GM12878 (cell line): ENCODE measurements around the gene SORCS2. TPM values are rescaled to one million over a fixed set of nuclear protein-coding genes. Genes with fewer than 3 reads are reported as not detected.

Source experiments
- ATAC-seq: fragments of 200-7000 bp; cut with Tn5 transposase; 3 replicates; pipeline ENCODE4 v1.9.1; 2020; ENCODE audit warnings: mild to moderate bottlenecking, moderate library complexity
- BruUV-seq: library from RNA; stranded (reverse); fragments of 400-500 nt; replicated peaks from 2 replicates; lab custom pipeline; 2021; lab: Mats Ljungman, UMichigan
- CTCF ChIA-PET: fragments of 300-600 bp; sonication (Branson Sonifier 250); formaldehyde crosslinking; extraction: SDS; loops from one replicate; lab custom pipeline; 2021; ENCODE audit warnings: inconsistent platforms; lab: Yijun Ruan, JAX
- POLR2A ChIA-PET: fragments of 350-600 bp; formaldehyde crosslinking; extraction: SDS; loops from one replicate; lab custom pipeline; 2021; ENCODE audit warnings: inconsistent platforms; lab: Charles Lee
- RAD21 ChIA-PET: fragments of 300-600 bp; sonication (Branson Sonifier 250); formaldehyde crosslinking; loops from one replicate; lab custom pipeline; 2023; ENCODE audit warnings: antibody characterized with exemption; ENCODE audit not compliant: unreplicated experiment; lab: Charles Lee
- SMC1A ChIA-PET: fragments of 300-600 bp; sonication (Branson Sonifier 250); formaldehyde crosslinking; loops from one replicate; lab custom pipeline; 2023; ENCODE audit not compliant: unreplicated experiment, uncharacterized antibody; lab: Charles Lee
- DNase-seq: peaks from one replicate; pipeline ENCODE4 v3.0.0-alpha.2; 2011; ENCODE audit warnings: low read depth, low spot score
- FAIRE-seq: peaks from 3 replicates; lab custom pipeline; 2011; peaks lifted over from hg19 to GRCh38; lab: Jason Lieb, UNC
- H2AFZ ChIP-seq: 2 replicates; pipeline ENCODE4 v1.6.0; 2011; ENCODE audit warnings: low read depth, low read length, control low read depth; ENCODE audit not compliant: control insufficient read depth
- H3K27ac ChIP-seq: 2 replicates; pipeline ENCODE4 v1.5.1; 2011; ENCODE audit warnings: control low read depth; ENCODE audit not compliant: control insufficient read depth, insufficient read depth
- H3K27me3 ChIP-seq, 2 experiments: replicated peaks in 1 of 2; 2 replicates each; pipeline versions ENCODE4 v1.6.0 to v1.6.1; 2011; ENCODE audit warnings: low read length in 1 of 2; ENCODE audit not compliant: control insufficient read depth in 2 of 2, insufficient read depth in 2 of 2
- H3K36me3 ChIP-seq, 2 experiments: 2 replicates each; pipeline ENCODE4 v1.5.1; 2011; ENCODE audit warnings: low read length in 1 of 2; ENCODE audit not compliant: control insufficient read depth in 2 of 2, insufficient read depth in 2 of 2
- H3K4me1 ChIP-seq: 2 replicates; pipeline ENCODE4 v1.6.1; 2011; ENCODE audit warnings: mild to moderate bottlenecking, low read length, moderate library complexity, mixed read lengths; ENCODE audit not compliant: control insufficient read depth, insufficient read depth
- H3K4me2 ChIP-seq: 2 replicates; pipeline ENCODE4 v1.6.0; 2011; ENCODE audit warnings: control low read depth; ENCODE audit not compliant: control insufficient read depth, insufficient read depth
- H3K4me3 ChIP-seq: fragments of 200-600 bp; sonication (generic); 2 replicates; pipeline ENCODE4 v1.5.1; 2016
- H3K79me2 ChIP-seq: 2 replicates; pipeline ENCODE4 v1.6.0; 2011; ENCODE audit warnings: low read length; ENCODE audit not compliant: control insufficient read depth, insufficient read depth
- H3K9ac ChIP-seq: 2 replicates; pipeline ENCODE4 v1.8.0; 2011; ENCODE audit warnings: low read length, control low read depth, mixed read lengths; ENCODE audit not compliant: control insufficient read depth, insufficient read depth
- H3K9me3 ChIP-seq: replicated peaks from 3 replicates; pipeline ENCODE4 v1.5.1; 2011; ENCODE audit warnings: mild to moderate bottlenecking, low read length; ENCODE audit not compliant: control insufficient read depth, insufficient read depth
- H4K20me1 ChIP-seq: 2 replicates; pipeline ENCODE4 v1.6.0; 2011; ENCODE audit not compliant: control insufficient read depth, insufficient read depth
- BMI1 ChIP-seq: fragments of 450-650 bp; IDR thresholded peaks from 2 replicates; pipeline ENCODE4 v1.6.1; 2016; ENCODE audit warnings: mild to moderate bottlenecking, moderate library complexity, borderline replicate concordance
- GABPA ChIP-seq: IDR thresholded peaks from 2 replicates; pipeline ENCODE4 v1.6.1; 2014; ENCODE audit warnings: antibody characterized with exemption, low read depth, mild to moderate bottlenecking, inconsistent platforms
- JUND ChIP-seq: IDR thresholded peaks from 2 replicates; pipeline ENCODE4 v1.6.1; 2012; ENCODE audit warnings: low read depth, mild to moderate bottlenecking, low read length, improper control_type of control experiment, moderate library complexity
- LARP7 ChIP-seq: fragments of 450-650 bp; IDR thresholded peaks from 2 replicates; pipeline ENCODE4 v1.6.1; 2017; ENCODE audit warnings: mild to moderate bottlenecking
- NRF1 ChIP-seq: conservative IDR thresholded peaks from 2 replicates; pipeline ENCODE4 v1.6.1; 2011; ENCODE audit warnings: mild to moderate bottlenecking, low read depth, low read length, improper control_type of control experiment
- WGBS: methylation state at CpG from one replicate; pipeline ENCODE4 v1.1.6; 2016; ENCODE audit warnings: low lambda C conversion rate; ENCODE audit not compliant: insufficient replicate concordance, insufficient coverage; ENCODE audit errors: missing lambda C conversion rate; 5-methylcytosine and 5-hydroxymethylcytosine counted together
- in situ Hi-C: fragments of 300-500 bp; cut with MboI; formaldehyde crosslinking; loops from 9 replicates; pipeline ENCODE4 v1.14.3; 2018; ENCODE audit warnings: mixed read lengths
- intact Hi-C: fragments of 100-400 bp; cut with micrococcal nuclease; formaldehyde crosslinking; loops from one replicate; pipeline ENCODE4 v1.14.2; 2022; ENCODE audit not compliant: unreplicated experiment
- polyA plus RNA-seq, 11 experiments: library from polyadenylated mRNA; depleted of rRNA in 4 of 11; unstranded in 6 of 11; stranded (reverse) in 5 of 11; fragments of >200 nt; fragmentation: Nextera tagmentation in 4 of 11; fragmentation: Illumina TruSeq in 1 of 11; extraction: Ambion mirVana in 4 of 11; extraction: Trizol in 1 of 11; gene quantifications; 1 replicate in 1 of 11; 2 replicates in 10 of 11; pipeline versions ENCODE4 v1.2.1 to v1.2.3, GENCODE V29; 2011 to 2016; ENCODE audit warnings: inconsistent platforms in 2 of 11, missing spikeins in 2 of 11, low read depth in 1 of 11
- total RNA-seq, 4 experiments: library from RNA; depleted of rRNA in 3 of 4; stranded (reverse); fragments of >200 nt in 3 of 4; fragmentation: Illumina TruSeq in 1 of 4; extraction: Trizol in 1 of 4; gene quantifications; 2 replicates each; pipeline versions ENCODE4 v1.2.1 to v1.2.3, GENCODE V29; 2013 to 2021
- TF ChIP-seq, protein P1 (sequence below): fragments of 450-650 bp; IDR thresholded peaks from 2 replicates; pipeline ENCODE4 v1.6.1; 2017; ENCODE audit warnings: antibody characterized with exemption, mild to moderate bottlenecking, moderate library complexity

The SORCS2 gene
- total and polyA plus RNA-seq, 10 of the 15 experiments (the other 5 are each of a cell fraction or from before 2014, with no cell fraction given): 0.01 to 0.15 (median 0.05) TPM; not detected in 5

DNA sequence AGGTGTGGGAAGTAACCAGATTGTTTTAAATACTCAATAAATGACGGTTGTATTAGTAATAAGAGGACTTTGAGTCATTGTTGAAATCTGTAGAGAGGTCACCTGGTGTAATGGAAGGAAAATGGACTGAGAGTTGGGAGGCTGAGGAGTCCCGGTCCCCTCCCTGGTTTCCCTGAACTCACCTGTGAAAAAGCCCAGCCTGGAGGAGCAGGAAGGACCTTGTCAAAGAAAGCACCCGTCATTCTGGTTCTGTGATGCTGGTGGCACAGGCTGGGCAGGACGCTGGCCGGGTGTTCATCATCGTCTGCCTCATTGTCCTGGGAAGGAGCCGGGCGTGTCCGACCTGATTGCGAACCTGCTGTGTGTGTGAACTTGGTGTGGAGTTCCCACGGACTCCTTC lies 70.8 kb downstream of the SORCS2 start:
- Histone ChIP-seq H3K27ac (no peak overlapping the region), H3K36me3 (no peaks in the 10 kb centered on the region), H4K20me1 (no peaks in the 10 kb centered on the region), H3K4me2 (no peak overlapping the region), H3K4me1 (no peaks in the 10 kb centered on the region), H3K79me2 (no peaks in the 10 kb centered on the region), H2AFZ (no peak overlapping the region), H3K9ac (no peak overlapping the region), H3K27me3 (peaks cover 0 to 12% of the 10 kb centered on the region in 2 experiments; a peak in 2 of 4 replicates), H3K4me3 (no peak overlapping the region), H3K9me3 (peaks cover 9% of the 10 kb centered on the region; the same call in 1 of the 3 replicates)
- DNase-seq: no peak
- no peak for FAIRE-seq
- SMC1A ChIA-PET: no interaction called here
- no peak for ATAC-seq
- CTCF ChIA-PET: no interaction called here
- in situ Hi-C loops: no loop called here
- 14% methylated on average over 11 of the region's 11 CpGs for WGBS
- intact Hi-C loops: no loop called here
- POLR2A ChIA-PET: no interaction called here
- TF ChIP-seq BMI1: no peak
- TF ChIP-seq NRF1: no peak
- TF ChIP-seq LARP7: no peak
- TF ChIP-seq GABPA: no peak
- TF ChIP-seq, protein P1, sequence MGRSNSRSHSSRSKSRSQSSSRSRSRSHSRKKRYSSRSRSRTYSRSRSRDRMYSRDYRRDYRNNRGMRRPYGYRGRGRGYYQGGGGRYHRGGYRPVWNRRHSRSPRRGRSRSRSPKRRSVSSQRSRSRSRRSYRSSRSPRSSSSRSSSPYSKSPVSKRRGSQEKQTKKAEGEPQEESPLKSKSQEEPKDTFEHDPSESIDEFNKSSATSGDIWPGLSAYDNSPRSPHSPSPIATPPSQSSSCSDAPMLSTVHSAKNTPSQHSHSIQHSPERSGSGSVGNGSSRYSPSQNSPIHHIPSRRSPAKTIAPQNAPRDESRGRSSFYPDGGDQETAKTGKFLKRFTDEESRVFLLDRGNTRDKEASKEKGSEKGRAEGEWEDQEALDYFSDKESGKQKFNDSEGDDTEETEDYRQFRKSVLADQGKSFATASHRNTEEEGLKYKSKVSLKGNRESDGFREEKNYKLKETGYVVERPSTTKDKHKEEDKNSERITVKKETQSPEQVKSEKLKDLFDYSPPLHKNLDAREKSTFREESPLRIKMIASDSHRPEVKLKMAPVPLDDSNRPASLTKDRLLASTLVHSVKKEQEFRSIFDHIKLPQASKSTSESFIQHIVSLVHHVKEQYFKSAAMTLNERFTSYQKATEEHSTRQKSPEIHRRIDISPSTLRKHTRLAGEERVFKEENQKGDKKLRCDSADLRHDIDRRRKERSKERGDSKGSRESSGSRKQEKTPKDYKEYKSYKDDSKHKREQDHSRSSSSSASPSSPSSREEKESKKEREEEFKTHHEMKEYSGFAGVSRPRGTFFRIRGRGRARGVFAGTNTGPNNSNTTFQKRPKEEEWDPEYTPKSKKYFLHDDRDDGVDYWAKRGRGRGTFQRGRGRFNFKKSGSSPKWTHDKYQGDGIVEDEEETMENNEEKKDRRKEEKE: no peak
- no peak for TF ChIP-seq JUND
- no TSS peak for BruUV-seq
- RAD21 ChIA-PET: no interaction called here
